ENCODE data around the gene MGA.

The MGA gene

GRCh38 chr15:41810651-41811431 is 150.6 kb downstream of the MGA start:
- DNase-seq = no peak

DNA sequence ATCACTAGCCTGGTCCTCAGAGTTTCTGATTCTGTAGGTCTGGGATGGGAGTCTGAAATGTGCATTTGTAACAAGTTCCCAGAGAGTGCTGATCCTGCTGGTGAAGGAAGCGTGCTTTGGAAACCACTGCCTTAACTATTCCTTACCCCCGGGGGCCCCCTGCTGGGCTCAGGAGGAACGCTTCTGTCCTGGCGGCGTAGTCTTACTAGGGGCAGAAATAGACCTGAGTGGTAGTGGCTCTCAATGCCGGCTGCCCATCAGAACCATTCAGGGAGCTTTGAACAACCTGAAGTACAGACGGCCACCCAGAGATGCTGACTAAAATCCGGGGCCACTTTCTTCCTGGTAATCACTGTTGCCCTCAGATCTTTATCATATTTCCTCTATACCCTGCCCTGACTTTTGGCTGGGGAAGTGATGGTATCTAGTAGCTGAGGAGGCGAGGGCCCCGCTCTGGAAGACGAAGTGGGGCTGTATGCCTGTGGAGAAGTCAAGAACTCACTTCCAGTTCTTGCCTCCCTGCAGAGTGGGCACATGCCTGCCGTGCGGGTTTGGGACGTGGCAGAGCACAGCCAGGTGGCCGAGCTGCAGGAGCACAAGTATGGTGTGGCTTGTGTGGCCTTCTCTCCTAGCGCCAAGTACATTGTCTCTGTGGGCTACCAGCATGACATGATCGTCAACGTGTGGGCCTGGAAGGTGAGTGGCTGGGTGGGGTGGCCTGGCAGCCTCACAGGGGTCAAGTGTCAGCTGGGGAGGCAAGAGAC is 151.4 kb downstream of the MGA start:
- DNase-seq = peak; percentile 51 to 74 (median 68)

DNA sequence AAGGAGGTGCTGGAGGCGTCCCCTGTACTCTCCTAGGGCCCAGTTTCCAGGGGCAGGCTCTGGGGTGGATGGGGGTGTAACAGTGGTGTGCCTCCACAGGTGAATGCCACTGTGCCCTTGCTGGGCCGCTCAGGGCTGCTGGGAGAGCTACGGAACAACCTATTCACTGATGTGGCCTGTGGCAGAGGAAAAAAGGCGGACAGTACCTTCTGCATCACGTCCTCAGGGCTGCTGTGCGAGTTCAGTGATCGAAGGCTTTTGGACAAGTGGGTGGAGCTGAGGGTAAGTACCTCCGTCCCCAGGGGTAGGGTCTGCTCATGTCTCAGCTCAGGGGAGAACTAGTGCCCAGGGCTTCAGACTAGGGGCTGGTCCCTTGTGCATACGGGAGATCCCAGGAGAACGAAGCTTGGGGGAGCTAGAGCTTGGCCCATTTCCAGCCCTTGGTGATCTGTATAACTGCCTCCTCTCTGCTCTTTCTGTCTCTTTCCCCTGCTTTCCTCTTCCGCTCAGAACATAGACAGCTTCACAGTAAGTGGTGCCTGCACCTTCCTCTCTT is 152.7 kb downstream of the MGA start:
- no peak for DNase-seq

GRCh38 chr15:41813426-41813825 is 153.2 kb downstream of the MGA start:
- DNase-seq = no peak

GRCh38 chr15:41814534-41814933 is 154.3 kb downstream of the MGA start:
- DNase-seq = no peak

- no peak for DNase-seq
Measured at GRCh38 chr15:41816788-41817187, 156.6 kb downstream of the MGA start.

- DNase-seq = no peak
Measured at GRCh38 chr15:41817327-41817726, 157.1 kb downstream of the MGA start.

DNA sequence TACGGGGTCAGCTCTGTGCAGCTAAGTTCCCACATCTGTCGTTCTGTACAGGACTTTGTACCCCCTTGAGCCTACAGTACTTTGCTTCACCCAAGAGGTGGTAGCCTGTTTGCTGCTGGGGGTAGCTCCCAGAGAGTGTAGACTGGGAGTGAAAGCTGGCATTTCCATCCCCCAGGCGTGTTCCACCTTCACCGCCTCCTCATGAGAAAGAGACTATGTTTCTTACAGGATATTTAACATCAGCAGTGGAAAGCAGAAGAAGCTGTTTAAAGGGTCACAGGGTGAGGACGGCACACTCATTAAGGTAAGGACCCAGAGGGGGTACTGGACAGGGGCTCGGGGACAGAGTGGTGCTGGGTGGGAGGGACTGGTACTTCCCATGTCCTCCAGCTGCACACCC is 157.6 kb downstream of the MGA start:
- DNase-seq = no peak

DNA sequence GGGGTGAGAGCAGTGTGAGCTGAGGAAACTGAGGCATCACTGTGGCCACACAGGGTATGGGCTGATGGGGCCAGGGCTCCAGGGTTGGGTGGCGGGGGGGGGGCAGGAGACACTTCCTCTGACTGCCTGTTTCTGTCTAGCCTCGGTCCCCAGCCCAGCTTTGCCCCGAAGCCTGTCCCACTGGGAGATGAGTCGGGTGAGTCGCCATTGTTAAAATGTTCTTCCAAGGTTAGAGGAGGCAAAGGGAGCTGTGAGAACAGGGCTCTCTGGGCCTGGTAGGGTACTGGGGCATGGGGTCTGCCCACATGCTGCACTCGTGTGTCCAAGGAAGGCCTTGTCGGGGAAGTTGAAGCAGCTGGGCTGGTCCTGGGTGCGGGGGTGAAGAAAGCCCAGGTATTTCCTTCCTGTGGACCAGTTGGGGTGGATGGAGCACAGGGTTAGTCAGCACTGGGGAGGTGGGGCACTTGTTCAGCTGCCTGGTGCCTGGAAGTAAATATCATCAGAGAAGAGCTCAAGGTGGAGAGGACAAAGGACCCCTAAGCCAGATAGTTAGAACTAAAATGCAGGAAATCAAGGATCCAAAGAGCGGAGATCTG is 159.3 kb downstream of the MGA start:
- no peak for DNase-seq

DNA sequence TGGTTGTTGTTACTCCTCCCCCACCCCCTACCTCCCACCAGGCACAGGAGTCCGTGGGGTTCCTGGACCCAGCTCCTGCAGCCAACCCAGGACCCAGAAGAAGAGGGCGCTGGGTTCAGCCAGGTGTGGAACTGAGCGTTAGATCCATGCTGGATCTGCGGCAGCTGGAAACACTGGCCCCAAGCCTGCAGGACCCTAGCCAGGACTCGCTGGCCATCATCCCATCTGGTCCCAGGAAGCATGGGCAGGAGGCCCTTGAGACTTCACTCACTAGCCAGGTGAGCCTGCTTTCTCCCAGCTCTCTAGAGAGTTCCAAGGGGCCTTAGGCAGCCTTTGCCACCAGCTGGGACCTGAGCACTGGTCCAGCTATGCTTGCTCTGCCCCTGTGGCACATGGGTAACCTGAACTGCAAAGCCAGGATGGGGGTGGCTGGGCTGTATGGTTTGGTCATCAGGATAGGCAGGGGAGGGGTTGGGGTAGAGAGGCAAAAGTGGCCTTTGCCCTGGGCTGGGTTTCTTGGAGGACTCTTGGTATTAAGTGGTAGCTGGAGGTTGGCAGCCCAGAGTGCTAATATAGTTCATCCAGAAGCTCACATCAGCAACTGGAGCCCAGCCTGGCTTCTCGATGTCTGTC is 160.7 kb downstream of the MGA start:
- DNase-seq = no peak

DNA sequence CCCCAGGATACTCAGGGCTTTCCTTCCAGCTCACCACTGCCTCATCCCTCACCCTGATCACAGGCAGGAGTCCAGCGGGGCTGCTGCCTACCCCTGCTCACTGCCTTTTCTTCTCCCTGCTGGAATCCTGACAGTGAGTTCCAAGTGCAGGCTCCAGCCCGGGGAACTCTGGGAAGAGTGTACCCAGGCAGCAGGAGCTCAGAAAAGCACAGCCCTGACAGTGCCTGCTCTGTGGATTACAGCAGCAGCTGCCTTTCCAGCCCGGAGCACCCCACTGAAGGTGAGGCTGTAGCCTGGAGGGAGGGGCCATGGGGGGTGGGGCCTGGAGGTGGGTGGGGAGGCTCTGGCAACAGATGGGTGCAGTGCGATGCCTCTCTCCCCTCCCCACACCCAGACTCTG is 161.6 kb downstream of the MGA start:
- no peak for DNase-seq

DNA sequence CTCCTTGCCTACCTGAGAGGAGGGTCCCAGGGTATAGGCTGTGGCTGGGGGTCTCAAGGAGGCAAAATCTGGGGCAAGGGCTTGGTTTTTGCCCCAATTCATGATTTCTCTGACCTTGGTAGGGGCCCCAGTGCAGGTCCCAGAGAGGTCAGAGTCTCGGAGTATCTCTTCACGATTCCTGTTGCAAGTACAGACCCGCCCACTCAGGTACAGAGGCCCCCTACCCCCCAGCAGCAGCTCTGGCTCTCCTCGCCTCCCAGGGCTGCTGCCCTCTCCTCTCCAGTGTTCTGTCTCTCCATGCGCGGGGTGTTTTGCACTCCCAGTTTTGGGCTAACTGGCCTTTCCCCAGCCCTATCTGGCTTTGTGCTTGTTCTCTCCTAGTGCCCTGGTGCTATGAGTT is 162.3 kb downstream of the MGA start:
- no peak for DNase-seq

Measured in stimulated activated naive CD4-positive, alpha-beta T cell (primary cell).